ENCODE measurements around the gene SCLT1.

DNA sequence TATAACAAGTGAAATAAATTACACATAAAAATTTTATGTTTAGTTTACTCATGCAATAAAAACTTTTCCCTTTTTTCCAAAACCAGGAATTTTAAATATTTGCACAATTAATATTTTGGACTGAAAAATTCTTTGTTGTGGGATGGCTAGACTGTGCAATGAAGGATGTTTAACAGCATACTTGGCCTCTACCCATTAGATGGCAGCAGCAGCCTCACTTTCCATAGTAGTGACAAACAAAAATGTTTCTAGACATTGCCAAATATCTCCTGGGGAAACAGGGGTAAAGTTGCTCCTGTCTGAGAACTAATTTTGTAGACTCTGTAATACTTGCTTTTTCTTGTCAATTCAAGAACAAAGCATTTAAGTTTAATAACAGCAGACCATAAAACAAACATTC, 49.8 kb downstream of the SCLT1 start:
- TF ChIP-seq, protein P1, sequence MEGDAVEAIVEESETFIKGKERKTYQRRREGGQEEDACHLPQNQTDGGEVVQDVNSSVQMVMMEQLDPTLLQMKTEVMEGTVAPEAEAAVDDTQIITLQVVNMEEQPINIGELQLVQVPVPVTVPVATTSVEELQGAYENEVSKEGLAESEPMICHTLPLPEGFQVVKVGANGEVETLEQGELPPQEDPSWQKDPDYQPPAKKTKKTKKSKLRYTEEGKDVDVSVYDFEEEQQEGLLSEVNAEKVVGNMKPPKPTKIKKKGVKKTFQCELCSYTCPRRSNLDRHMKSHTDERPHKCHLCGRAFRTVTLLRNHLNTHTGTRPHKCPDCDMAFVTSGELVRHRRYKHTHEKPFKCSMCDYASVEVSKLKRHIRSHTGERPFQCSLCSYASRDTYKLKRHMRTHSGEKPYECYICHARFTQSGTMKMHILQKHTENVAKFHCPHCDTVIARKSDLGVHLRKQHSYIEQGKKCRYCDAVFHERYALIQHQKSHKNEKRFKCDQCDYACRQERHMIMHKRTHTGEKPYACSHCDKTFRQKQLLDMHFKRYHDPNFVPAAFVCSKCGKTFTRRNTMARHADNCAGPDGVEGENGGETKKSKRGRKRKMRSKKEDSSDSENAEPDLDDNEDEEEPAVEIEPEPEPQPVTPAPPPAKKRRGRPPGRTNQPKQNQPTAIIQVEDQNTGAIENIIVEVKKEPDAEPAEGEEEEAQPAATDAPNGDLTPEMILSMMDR (IDR thresholded peaks at IDR 0.05): no peak
- TF ChIP-seq POLR2A (IDR thresholded peaks at IDR 0.05): no peak

Data from testis (tissue), 2 donors.